GM23338 (cell line): ENCODE results near the gene CSTPP1.

Source experiments
- CTCF ChIP-seq, 2 experiments: fragments of 200-600 bp in 1 of 2; sonication (generic) in 1 of 2; conservative IDR thresholded peaks; 2 replicates each; pipeline versions ENCODE4 v1.5.1 to v1.6.1; 2016 to 2017; ENCODE audit warnings: antibody characterized with exemption in 2 of 2, low read depth in 2 of 2, mild to moderate bottlenecking in 2 of 2, moderate library complexity in 1 of 2
- EZH2 ChIP-seq: fragments of 200-600 bp; sonication (generic); IDR thresholded peaks from one replicate; pipeline ENCODE4 v1.8.0; 2017; ENCODE audit warnings: antibody characterized with exemption, mild to moderate bottlenecking, low read depth; ENCODE audit not compliant: unreplicated experiment
- REST ChIP-seq: IDR thresholded peaks from one replicate; pipeline ENCODE4 v1.6.1; 2018; ENCODE audit warnings: antibody characterized with exemption; ENCODE audit not compliant: unreplicated experiment
- ZNF331 ChIP-seq: fragments of 250-450 bp; sonication (Bioruptor Pico); IDR thresholded peaks from 2 replicates; pipeline ENCODE4 v1.5.0; 2020; ENCODE audit warnings: low read depth, mild to moderate bottlenecking, moderate library complexity

DNA sequence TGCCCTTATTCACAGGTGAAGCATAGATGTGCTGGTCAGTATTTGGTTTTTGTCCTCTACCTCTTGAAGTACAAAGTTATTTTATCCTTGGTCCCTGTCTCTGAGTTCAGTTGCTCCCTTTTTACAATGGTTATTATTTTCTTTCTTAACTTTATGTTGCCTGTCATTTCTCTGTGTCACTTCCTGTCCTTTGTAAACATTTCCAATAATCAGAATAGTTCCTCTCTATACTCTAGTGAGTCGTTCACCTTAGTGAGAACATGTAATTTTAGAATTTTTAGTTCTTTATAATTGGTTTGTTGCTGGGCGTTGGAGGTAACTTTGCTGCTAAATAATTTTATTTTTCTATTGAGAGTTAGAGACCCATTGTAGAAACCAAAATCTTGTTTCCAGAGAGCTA, 16.0 kb downstream of the CSTPP1 start:
- TF ChIP-seq CTCF (conservative IDR thresholded peaks at IDR 0.05; ENCODE audit: low read depth in 2 of 2), result no peak
- no peak for TF ChIP-seq EZH2
- TF ChIP-seq REST, result no peak
- no peak for TF ChIP-seq ZNF331
